Breast epithelium (tissue), 4 donors: ENCODE results near the gene TRPC4AP. TPM values are rescaled to one million over a fixed set of nuclear protein-coding genes. Genes with fewer than 3 reads are reported as not detected.
A peak's percentile ranks its signal among the peaks of the same experiment; 100 is the strongest.

Experiments
- DNase-seq, 2 donors: peaks; one replicate each; pipeline ENCODE4 v3.0.0-alpha.2; 2019; ENCODE audit warnings: low spot score in 2 of 2
- H3K27ac ChIP-seq, 2 donors: fragments of 200-600 bp; sonication (generic) in 1 of 2; one replicate each; pipeline ENCODE4 v1.5.1; 2016 to 2019; ENCODE audit warnings: mild to moderate bottlenecking in 1 of 2
- H3K27me3 ChIP-seq, 2 donors: fragments of 200-600 bp; sonication (generic) in 1 of 2; one replicate each; pipeline versions ENCODE4 v1.5.1 to v1.6.0; 2017 to 2019; ENCODE audit warnings: control low read depth in 1 of 2, mild to moderate bottlenecking in 1 of 2
- H3K36me3 ChIP-seq: fragments of 200-600 bp; one replicate; pipeline ENCODE4 v1.5.1; 2019
- H3K4me1 ChIP-seq, 2 donors: fragments of 200-600 bp; sonication (generic); one replicate each; pipeline ENCODE4 v1.5.1; 2016 to 2019; ENCODE audit warnings: control low read depth in 1 of 2
- H3K4me3 ChIP-seq, 3 donors: fragments of 200-600 bp; sonication (generic); 1 replicate in 2 of 3; 2 replicates in 1 of 3; pipeline ENCODE4 v1.5.1; 2016 to 2019; ENCODE audit warnings: mild to moderate bottlenecking in 3 of 3, moderate library complexity in 2 of 3
- H3K9me3 ChIP-seq, 2 donors: fragments of 200-600 bp; sonication (generic) in 1 of 2; one replicate each; pipeline ENCODE4 v1.5.1; 2016 to 2019; ENCODE audit warnings: control low read depth in 1 of 2
- POLR2A ChIP-seq: fragments of 450-650 bp; IDR thresholded peaks from one replicate; pipeline ENCODE4 v1.6.1; 2016; ENCODE audit warnings: antibody characterized with exemption, mild to moderate bottlenecking, moderate library complexity
- POLR2AphosphoS5 ChIP-seq, 3 donors: sonication (generic); formaldehyde crosslinking; IDR thresholded peaks; one replicate each; pipeline ENCODE4 v1.6.1; 2017; ENCODE audit warnings: antibody characterized with exemption in 3 of 3
- intact Hi-C: fragments of 100-400 bp; cut with DNase I; formaldehyde crosslinking; loops from one replicate; pipeline ENCODE4 v1.15.1; 2023; ENCODE audit warnings: low total_unique reads
- total RNA-seq, 3 donors: library from RNA; depleted of rRNA; stranded (reverse); fragments of >200 nt; gene quantifications; one replicate each; pipeline ENCODE4 v1.1.0, GENCODE V29; 2016
- TF ChIP-seq, protein P1 (sequence below), 3 donors: fragments of 450-650 bp; IDR thresholded peaks; one replicate each; pipeline ENCODE4 v1.5.1; 2016 to 2017; ENCODE audit warnings: antibody characterized with exemption in 3 of 3, mild to moderate bottlenecking in 3 of 3, moderate library complexity in 3 of 3

The TRPC4AP gene, protein sequence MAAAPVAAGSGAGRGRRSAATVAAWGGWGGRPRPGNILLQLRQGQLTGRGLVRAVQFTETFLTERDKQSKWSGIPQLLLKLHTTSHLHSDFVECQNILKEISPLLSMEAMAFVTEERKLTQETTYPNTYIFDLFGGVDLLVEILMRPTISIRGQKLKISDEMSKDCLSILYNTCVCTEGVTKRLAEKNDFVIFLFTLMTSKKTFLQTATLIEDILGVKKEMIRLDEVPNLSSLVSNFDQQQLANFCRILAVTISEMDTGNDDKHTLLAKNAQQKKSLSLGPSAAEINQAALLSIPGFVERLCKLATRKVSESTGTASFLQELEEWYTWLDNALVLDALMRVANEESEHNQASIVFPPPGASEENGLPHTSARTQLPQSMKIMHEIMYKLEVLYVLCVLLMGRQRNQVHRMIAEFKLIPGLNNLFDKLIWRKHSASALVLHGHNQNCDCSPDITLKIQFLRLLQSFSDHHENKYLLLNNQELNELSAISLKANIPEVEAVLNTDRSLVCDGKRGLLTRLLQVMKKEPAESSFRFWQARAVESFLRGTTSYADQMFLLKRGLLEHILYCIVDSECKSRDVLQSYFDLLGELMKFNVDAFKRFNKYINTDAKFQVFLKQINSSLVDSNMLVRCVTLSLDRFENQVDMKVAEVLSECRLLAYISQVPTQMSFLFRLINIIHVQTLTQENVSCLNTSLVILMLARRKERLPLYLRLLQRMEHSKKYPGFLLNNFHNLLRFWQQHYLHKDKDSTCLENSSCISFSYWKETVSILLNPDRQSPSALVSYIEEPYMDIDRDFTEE
- total RNA-seq = 10 to 100 TPM; 62.6 to 71.7 (median 69.5) TPM

GRCh38 chr20:35092524-35093266 lies at the start of gene TRPC4AP:
Gene TRPC4AP, minus strand, starts transcription at chr20:35092807. Its CDS starts 26 bp downstream, at chr20:35092781.
- Histone ChIP-seq H3K27ac (peak within 1 kb of the TSS; percentile 95 to 97), H3K36me3 (no peaks in the 10 kb centered on the region), H3K4me1 (peaks cover 0 to 10% of the 10 kb centered on the region in 2 donors), H3K9me3 (no peaks in the 10 kb centered on the region), H3K4me3 (peak within 1 kb of the TSS; percentile 68 to 82 (median 79)), H3K27me3 (no peaks in the 10 kb centered on the region)
- DNase-seq = peak; percentile 83 to 87
- intact Hi-C loops = no loop called here
- TF ChIP-seq POLR2AphosphoS5 (IDR thresholded peaks at IDR 0.05) = peak; percentile 56 to 91 (median 76)
- TF ChIP-seq, protein P1, sequence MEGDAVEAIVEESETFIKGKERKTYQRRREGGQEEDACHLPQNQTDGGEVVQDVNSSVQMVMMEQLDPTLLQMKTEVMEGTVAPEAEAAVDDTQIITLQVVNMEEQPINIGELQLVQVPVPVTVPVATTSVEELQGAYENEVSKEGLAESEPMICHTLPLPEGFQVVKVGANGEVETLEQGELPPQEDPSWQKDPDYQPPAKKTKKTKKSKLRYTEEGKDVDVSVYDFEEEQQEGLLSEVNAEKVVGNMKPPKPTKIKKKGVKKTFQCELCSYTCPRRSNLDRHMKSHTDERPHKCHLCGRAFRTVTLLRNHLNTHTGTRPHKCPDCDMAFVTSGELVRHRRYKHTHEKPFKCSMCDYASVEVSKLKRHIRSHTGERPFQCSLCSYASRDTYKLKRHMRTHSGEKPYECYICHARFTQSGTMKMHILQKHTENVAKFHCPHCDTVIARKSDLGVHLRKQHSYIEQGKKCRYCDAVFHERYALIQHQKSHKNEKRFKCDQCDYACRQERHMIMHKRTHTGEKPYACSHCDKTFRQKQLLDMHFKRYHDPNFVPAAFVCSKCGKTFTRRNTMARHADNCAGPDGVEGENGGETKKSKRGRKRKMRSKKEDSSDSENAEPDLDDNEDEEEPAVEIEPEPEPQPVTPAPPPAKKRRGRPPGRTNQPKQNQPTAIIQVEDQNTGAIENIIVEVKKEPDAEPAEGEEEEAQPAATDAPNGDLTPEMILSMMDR (IDR thresholded peaks at IDR 0.05) = peak; percentile 96 to 98 (median 97)
- no peak for TF ChIP-seq POLR2A

GRCh38 chr20:35135867-35136586 lies 43.4 kb upstream of the TRPC4AP start:
- H3K27me3 ChIP-seq = no peaks in the 10 kb centered on the region
- no peaks in the 10 kb centered on the region for H3K36me3 ChIP-seq
- intact Hi-C loops = no loop called here
- no peak for TF ChIP-seq POLR2AphosphoS5 (IDR thresholded peaks at IDR 0.05)
- peak overlapping the region; percentile 54 to 69 for H3K27ac ChIP-seq
- H3K4me3 ChIP-seq = no peak overlapping the region
- DNase-seq = peak in 1 of 2 donors; percentile 39
- no peaks in the 10 kb centered on the region for H3K4me1 ChIP-seq
- no peaks in the 10 kb centered on the region for H3K9me3 ChIP-seq

DNA sequence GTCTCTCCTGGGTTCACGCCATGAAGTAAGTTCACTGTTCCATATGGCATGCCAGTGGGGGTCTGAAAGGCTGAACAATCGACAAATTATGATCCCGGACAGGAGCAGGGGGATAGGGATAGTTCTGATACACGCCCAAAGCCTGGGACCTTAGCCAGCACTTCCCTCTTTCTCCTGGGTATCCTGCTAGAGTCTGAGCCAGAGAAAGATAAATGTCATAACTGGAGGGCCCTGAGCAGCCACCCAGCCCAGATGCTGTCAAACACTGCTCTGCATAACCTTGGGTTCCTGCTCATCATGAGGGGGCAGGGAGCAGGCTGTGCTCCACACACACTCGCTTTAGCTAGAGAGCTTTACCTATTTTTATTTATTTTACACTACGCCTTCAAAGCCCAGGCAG lies 42.3 kb upstream of the TRPC4AP start:
- no peak for DNase-seq
- H3K4me1 ChIP-seq = no peaks in the 10 kb centered on the region
- no peaks in the 10 kb centered on the region for H3K36me3 ChIP-seq
- H3K4me3 ChIP-seq = no peak overlapping the region
- peak overlapping the region in 1 of 2 donors; percentile 22 for H3K27ac ChIP-seq
- TF ChIP-seq POLR2AphosphoS5 (IDR thresholded peaks at IDR 0.05) (no peak), POLR2A (no peak)
- TF ChIP-seq, protein P1 (IDR thresholded peaks at IDR 0.05) = no peak
- no peaks in the 10 kb centered on the region for H3K27me3 ChIP-seq
- H3K9me3 ChIP-seq = no peaks in the 10 kb centered on the region
- intact Hi-C loops = no loop called here

- Histone ChIP-seq H3K4me1 (no peaks in the 10 kb centered on the region), H3K9me3 (no peaks in the 10 kb centered on the region), H3K4me3 (no peak overlapping the region), H3K27me3 (no peaks in the 10 kb centered on the region), H3K36me3 (no peaks in the 10 kb centered on the region), H3K27ac (peak overlapping the region in 1 of 2 donors; percentile 22)
- DNase-seq = no peak
- intact Hi-C loops = no loop called here
- TF ChIP-seq POLR2A (no peak), POLR2AphosphoS5 (IDR thresholded peaks at IDR 0.05) (no peak)
- TF ChIP-seq, protein P1 (IDR thresholded peaks at IDR 0.05) = no peak
These were observed 41.9 kb upstream of the TRPC4AP start for GRCh38 chr20:35134472-35134871.

GRCh38 chr20:35133735-35134134 lies 41.1 kb upstream of the TRPC4AP start:
- H3K27me3 ChIP-seq = no peaks in the 10 kb centered on the region
- no peaks in the 10 kb centered on the region for H3K36me3 ChIP-seq
- no peak overlapping the region for H3K4me3 ChIP-seq
- TF ChIP-seq POLR2A (no peak), POLR2AphosphoS5 (IDR thresholded peaks at IDR 0.05) (no peak)
- TF ChIP-seq, protein P1 (IDR thresholded peaks at IDR 0.05) = no peak
- no peak overlapping the region for H3K27ac ChIP-seq
- intact Hi-C loops = no loop called here
- no peaks in the 10 kb centered on the region for H3K4me1 ChIP-seq
- DNase-seq = no peak
- H3K9me3 ChIP-seq = no peaks in the 10 kb centered on the region
